Epithelial cell of proximal tubule (primary cell): ENCODE measurements around the gene LGMN. TPM values are rescaled to one million over a fixed set of nuclear protein-coding genes. Genes with fewer than 3 reads are reported as not detected.
A peak's percentile ranks its signal among the peaks of the same experiment; 100 is the strongest.
"Not testable (repeated sequence)": the region's sequence is repeated elsewhere in the genome, so short reads cannot be mapped to it uniquely, and the experiment has no call there.

Experiments
- DNase-seq: peaks from one replicate; pipeline ENCODE4 v3.0.0-alpha.2; 2011; ENCODE audit warnings: low read depth
- H3K4me3 ChIP-seq: 2 replicates; pipeline ENCODE4 v1.5.1; 2011; ENCODE audit warnings: low read depth, mild to moderate bottlenecking, low read length
- total RNA-seq: library from RNA; depleted of rRNA; stranded (reverse); fragments of >200 nt; gene quantifications from 2 replicates; pipeline ENCODE4 v1.2.3, GENCODE V29; 2015
- TF ChIP-seq, protein P1 (sequence below): conservative IDR thresholded peaks from 2 replicates; pipeline ENCODE4 v1.5.1; 2012; ENCODE audit warnings: low read depth, mild to moderate bottlenecking, low read length

LGMN gene
- total RNA-seq, 1 donor from 2014 or later: 63.5 TPM

DNA sequence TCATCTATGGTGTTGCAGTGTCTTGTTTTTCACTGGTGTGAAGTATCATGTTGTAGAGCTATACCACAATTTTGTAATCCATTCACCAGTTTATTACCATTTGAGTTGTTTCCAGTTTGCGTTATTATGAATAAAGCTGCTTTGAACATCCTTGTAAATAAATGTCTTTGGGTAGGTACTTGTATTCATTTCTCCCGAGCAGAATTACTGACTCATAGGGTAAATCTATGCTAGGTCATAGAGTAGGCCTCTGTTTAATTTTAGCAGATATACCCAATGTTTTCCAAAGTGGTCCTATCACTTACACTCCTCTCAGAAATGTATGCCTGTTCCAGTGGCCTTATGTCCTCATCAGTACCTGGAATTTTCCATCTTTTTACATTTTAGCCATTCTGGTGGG lies 39.1 kb upstream of the LGMN start:
- no peak for DNase-seq
- TF ChIP-seq, protein P1, sequence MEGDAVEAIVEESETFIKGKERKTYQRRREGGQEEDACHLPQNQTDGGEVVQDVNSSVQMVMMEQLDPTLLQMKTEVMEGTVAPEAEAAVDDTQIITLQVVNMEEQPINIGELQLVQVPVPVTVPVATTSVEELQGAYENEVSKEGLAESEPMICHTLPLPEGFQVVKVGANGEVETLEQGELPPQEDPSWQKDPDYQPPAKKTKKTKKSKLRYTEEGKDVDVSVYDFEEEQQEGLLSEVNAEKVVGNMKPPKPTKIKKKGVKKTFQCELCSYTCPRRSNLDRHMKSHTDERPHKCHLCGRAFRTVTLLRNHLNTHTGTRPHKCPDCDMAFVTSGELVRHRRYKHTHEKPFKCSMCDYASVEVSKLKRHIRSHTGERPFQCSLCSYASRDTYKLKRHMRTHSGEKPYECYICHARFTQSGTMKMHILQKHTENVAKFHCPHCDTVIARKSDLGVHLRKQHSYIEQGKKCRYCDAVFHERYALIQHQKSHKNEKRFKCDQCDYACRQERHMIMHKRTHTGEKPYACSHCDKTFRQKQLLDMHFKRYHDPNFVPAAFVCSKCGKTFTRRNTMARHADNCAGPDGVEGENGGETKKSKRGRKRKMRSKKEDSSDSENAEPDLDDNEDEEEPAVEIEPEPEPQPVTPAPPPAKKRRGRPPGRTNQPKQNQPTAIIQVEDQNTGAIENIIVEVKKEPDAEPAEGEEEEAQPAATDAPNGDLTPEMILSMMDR: no peak
- no peak overlapping the region for H3K4me3 ChIP-seq

DNA sequence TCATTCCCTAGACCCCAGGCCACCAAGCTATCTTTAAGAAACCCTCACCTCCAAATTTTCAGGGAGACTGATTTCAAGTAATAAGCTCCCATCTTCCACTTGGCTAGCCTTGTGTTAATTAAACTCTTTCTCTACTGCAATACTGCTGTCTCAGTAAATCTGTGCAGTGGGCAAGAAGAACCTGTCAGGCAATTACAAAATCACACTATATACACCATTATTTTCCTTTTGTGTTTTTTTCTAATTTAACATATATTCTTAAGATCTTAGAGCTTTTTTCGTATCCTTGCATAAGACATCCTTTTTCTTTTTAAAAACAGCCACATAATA lies 38.0 kb upstream of the LGMN start:
- no peak overlapping the region for H3K4me3 ChIP-seq
- DNase-seq: no peak
- TF ChIP-seq, protein P1: no peak

DNA sequence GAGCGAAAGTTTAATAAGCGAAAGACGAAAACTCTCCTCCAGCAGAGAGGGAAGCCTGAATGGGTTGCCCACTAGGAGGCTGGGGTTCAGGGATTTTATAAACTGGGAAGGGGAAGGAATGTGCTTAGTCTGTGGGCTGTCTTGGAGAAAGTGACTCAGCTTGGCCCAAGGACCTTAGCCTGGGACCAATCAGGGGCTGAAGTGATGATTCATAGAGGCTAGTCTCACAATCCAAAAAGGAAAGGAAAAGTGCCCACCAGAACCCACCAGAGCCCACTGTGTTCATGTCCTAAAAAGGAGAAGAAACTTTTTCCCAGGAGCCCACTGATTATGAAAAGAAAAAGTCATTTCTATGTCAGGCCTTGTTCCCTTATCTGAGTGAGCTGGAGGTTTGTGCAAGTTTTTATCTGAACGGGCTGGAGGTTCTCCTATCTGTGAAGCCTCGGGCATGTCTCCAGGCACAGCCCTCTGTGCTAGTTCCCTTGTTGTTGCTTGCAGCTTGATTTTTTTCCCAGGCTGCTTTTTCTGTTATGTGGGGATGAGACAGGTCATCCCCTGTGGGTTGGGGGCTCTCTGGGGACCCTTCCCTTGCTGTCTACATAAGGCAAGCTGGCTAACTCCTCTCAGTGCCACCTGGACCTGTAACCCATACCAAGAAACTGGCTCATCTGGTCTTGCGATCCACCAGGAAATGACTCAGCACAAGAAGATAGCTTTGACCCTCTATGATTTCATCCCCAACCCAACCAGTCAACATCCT lies 37.4 kb upstream of the LGMN start:
- no peak for DNase-seq
- H3K4me3 ChIP-seq: no peak overlapping the region
- TF ChIP-seq, protein P1: peak; percentile 17

DNA sequence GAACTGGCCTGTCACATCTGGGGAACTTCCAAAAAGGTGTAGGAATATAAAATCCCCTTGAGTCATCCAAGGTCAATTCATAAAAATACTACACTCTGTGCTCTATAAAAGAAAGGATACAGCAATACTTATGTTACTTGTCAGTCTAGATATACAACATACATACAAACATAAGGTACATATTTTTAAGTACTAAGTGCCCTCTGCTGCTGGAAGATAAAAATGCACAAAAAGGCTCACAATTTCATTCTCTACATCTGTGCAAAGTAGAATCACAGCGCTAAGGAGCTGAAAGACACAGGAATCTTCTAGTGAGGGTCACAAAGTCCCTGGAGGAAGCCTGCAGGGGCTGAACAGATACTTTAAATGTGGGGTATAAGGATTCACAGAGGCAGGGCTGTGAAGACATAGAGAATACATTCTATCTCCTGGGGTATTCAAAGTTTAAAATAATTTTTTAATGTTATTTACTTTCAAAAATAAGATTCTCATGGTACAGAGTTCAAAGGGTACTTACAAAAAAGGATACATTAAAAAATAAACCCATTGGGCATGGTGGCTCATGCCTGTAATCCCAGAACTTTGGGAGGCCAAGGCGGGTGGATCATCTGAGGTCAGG lies 35.5 kb upstream of the LGMN start:
- no peak overlapping the region for H3K4me3 ChIP-seq
- DNase-seq: no peak
- TF ChIP-seq, protein P1: peak; percentile 60

DNA sequence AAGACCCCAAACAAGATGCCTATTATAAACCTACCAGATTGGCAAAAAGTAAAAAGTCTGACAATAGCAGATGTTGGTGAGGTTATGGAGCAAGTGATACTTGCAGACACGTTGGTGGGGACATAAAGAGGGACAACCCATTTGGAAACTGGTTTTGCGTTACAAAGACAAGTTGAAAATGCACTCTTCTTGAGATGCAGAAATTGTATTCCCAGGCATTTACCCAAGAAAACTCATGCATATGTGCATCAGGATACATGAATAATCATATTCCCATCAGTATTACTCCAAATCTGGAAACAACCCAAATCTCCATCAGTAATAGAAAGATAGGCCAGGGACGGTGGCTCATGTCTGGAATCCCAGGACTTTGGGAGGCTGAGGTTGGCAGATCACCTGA lies 32.9 kb upstream of the LGMN start:
- TF ChIP-seq, protein P1: no peak
- no peak for DNase-seq
- no peak overlapping the region for H3K4me3 ChIP-seq

DNA sequence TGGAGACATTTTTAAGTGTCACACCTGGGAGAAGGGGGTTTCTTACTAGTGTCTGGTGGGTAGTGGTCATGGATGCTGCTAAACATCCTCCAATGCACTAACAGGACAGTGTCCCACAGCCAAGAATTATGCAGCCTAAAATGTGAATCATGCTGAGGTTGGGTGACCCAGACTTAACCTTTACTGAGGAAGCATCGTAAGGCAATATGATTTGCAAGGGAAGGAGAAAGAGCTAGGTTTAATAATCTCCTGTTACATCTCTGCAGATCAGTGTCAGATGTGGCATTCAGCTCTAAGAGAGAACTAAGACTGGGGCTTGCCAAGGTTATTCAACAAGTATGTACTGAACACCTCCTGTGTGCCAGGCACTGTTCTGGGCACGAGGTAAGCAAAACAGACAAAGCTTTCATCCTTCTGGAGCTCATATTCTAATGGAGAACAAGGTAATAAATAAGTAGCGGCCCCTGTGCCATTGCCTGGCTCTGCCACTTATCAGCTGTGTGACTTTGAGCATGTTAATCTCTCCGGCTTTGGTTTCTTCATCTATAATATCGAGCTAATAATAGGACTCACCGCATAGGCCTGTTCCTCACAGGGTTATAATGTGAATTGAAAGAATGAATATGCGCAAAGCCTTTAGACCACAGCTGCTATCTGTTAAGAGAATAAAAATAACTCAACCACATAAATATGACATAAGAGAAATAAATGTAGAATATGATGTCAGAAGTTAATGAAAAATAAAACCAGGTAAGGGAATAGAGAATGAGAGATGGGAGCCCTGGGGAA lies 32.2 kb upstream of the LGMN start:
- TF ChIP-seq, protein P1: no peak
- no peak for DNase-seq
- no peak overlapping the region for H3K4me3 ChIP-seq

DNA sequence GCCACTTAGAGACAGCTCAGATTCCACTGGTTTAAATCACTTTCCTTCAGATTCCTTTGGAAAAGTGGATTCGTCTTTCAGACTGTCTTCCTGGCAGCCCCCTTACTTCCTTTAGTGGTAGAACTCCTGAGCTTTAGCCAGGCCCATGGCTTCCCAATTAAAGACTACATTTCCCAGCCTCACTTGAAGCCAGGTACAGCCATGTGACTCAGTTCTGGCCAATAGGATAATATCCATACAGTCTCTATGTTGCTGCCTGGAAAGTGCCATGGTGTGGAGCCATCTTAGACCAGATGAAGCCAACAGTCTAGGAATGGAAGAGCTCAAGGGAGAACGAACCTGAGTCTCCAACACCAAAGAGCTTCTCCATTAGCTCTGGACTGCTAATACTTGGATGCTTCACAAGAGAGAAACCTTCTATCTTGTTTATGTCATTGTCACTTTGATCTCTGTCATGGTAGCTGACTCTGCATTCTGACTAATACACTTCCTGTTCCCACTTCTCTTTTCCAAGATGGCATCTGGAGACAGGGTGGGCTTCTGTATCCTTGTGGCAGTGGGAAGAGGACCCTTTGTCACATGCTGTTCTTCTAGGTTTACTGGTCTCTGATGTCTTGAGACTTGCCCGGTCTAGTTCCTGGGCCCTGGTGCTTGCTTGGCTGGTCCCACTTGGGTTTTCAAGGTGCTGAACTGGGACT lies 30.6 kb upstream of the LGMN start:
- not testable (repeated sequence) for DNase-seq, H3K4me3 ChIP-seq

DNA sequence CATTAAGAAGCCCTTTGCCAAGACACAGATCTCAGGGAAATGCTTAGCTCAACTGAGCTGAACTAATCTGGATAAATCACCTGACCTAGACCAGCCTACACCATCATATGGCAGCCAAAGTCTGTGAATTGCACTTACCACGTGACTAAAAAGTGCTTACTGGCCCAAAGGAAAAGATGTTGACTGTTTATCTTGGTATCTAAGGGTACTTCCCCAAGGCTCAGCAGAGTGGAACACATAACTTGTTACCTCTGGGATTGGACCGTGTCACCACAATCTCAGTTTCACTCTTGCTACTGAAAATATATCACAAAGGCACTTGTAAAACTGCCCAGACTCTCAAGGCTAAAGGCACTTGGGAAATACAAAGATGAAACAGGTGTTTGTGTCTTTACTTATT lies 26.9 kb upstream of the LGMN start:
- DNase-seq: peak; percentile 92
- not testable (repeated sequence) for H3K4me3 ChIP-seq
